Urinary bladder (tissue), 4 donors: ENCODE data around the gene LRRC8C. TPM values are rescaled to one million over a fixed set of nuclear protein-coding genes. Genes with fewer than 3 reads are reported as not detected.

Source experiments
- DNase-seq: peaks from one replicate; pipeline ENCODE4 v3.0.0-alpha.2; 2015; ENCODE audit errors: extremely low spot score
- H3K27ac ChIP-seq: one replicate; pipeline ENCODE4 v1.5.1; 2013; ENCODE audit warnings: low read depth, mild to moderate bottlenecking, moderate library complexity
- H3K36me3 ChIP-seq: one replicate; pipeline ENCODE4 v1.6.1; 2013; ENCODE audit warnings: mild to moderate bottlenecking, moderate library complexity; ENCODE audit not compliant: insufficient read depth
- H3K4me1 ChIP-seq: one replicate; pipeline ENCODE4 v1.6.1; 2013; ENCODE audit warnings: mild to moderate bottlenecking, moderate library complexity; ENCODE audit not compliant: insufficient read depth
- H3K4me3 ChIP-seq: one replicate; pipeline ENCODE4 v1.5.1; 2013; ENCODE audit warnings: low read depth, low read length
- WGBS: extraction: QIAGEN DNeasy Blood & Tissue Kit; methylation state at CpG from one replicate; pipeline ENCODE4 v1.1.7; 2013; 5-methylcytosine and 5-hydroxymethylcytosine counted together
- polyA plus RNA-seq: library from polyadenylated mRNA; stranded (reverse); fragments of 200-250 nt; gene quantifications from one replicate; pipeline ENCODE4 v1.2.3, GENCODE V29; 2013
- total RNA-seq: library from RNA; depleted of rRNA; stranded (reverse); fragments of >200 nt; gene quantifications from one replicate; pipeline ENCODE4 v1.2.3, GENCODE V29; 2014
- donor health status: healthy with polysubstance abuse.
- donor health status: healthy.

Gene LRRC8C
- total and polyA plus RNA-seq, 2 donors, result 4.2 to 12.3 TPM

DNA sequence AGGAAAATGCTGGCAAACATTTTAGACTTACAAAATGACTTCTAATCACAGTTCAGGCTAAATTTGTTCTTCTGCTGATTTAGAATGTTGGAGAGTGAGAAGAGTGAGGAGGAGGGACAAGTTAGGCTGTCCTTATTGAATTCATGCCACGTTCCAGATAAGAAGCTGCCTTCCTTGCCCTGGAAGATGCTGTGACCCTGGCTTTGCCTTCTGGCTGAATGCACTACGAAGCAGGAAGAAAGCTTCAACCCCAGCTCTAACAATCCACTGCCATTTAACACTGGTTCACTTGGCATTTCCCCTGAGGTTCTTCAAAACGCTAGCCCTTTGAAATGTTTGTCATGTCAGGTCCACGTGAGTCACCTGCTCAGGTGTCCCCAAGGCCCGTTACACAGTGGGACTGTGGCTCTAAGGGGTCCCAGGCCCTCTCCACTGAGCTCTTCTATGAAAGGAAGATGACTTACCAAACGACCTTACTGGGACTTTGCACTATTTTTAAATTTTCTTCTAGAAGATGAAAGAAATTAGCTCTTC, 30.0 kb upstream of the LRRC8C start:
- H3K36me3 ChIP-seq, result no peaks in the 10 kb centered on the region
- no peak overlapping the region for H3K27ac ChIP-seq
- no peak for DNase-seq
- no peaks in the 10 kb centered on the region for H3K4me1 ChIP-seq
- WGBS, result 61% methylated on average over 6 of the region's 6 CpGs
- no peak overlapping the region for H3K4me3 ChIP-seq

DNA sequence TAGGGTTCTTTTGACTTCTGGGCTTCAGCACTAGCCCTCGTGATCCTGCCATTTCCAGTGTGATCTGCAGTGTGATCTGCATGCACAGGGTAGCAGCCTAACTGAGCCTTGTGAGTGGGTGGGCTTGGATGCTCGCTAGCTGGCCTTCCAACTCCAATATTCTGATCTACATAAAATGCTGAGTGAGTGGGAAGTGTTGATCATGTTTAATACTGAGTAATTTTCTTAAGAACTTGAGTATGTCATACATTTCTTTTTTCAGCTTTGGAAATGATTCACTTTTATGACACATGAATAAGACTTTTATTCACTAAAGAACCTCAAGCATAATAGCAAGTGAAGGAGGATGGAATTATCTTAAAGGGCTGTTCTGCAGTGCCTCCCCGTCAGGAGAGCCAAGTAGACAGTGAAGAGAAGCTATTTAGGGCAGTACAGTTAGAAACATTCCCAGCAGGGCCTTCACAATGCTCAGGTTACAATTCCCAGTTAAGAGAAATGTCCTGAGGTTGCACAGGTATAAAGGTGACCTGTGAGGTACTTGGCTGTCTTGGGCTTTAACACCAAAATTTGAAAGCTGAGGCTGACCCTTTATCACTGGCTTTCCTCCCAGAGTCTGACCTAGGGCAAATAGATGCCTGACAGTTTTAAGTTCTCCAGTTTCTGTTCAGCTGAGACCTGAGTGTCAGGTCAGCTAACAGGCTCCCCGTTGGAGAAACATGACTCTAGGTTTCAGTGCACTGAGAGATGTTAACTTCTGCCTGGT, 29.1 kb upstream of the LRRC8C start:
- DNase-seq, result no peak
- WGBS, result 63% methylated on average over 4 of the region's 4 CpGs
- Histone ChIP-seq H3K36me3 (no peaks in the 10 kb centered on the region), H3K27ac (no peak overlapping the region), H3K4me1 (no peaks in the 10 kb centered on the region), H3K4me3 (no peak overlapping the region)

DNA sequence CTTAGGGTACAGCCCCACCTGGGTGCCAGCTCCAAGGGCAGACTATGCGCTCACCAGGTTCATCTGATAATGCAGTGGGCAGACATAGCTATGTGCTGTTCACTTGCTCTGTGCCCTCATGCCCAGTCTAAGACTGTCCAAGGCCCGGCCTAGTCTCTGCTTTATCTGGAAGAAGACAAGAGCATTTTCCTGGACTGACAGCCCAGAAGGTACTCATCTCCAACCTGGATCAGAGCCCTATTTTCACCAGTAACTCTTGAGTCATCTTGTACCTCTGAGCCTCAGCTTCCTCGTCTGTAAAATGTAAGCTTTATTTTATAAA, 28.5 kb upstream of the LRRC8C start:
- Histone ChIP-seq H3K4me3 (no peak overlapping the region), H3K36me3 (no peaks in the 10 kb centered on the region), H3K27ac (no peak overlapping the region), H3K4me1 (no peaks in the 10 kb centered on the region)
- DNase-seq, result no peak
- 79% methylated on average over 3 of the region's 3 CpGs for WGBS

- H3K27ac ChIP-seq, result no peak overlapping the region
- DNase-seq, result no peak
- no peaks in the 10 kb centered on the region for H3K36me3 ChIP-seq
- 68% methylated on average over 2 of the region's 2 CpGs for WGBS
- H3K4me3 ChIP-seq, result no peak overlapping the region
- H3K4me1 ChIP-seq, result no peaks in the 10 kb centered on the region
Observed at GRCh38 chr1:89605692-89606091, 27.2 kb upstream of the LRRC8C start.

- DNase-seq, result no peak
- WGBS, result 95% methylated on average over 3 of the region's 3 CpGs
- Histone ChIP-seq H3K4me3 (no peak overlapping the region), H3K4me1 (no peaks in the 10 kb centered on the region), H3K36me3 (no peaks in the 10 kb centered on the region), H3K27ac (no peak overlapping the region)
Observed at GRCh38 chr1:89606227-89606980, 26.5 kb upstream of the LRRC8C start.

DNA sequence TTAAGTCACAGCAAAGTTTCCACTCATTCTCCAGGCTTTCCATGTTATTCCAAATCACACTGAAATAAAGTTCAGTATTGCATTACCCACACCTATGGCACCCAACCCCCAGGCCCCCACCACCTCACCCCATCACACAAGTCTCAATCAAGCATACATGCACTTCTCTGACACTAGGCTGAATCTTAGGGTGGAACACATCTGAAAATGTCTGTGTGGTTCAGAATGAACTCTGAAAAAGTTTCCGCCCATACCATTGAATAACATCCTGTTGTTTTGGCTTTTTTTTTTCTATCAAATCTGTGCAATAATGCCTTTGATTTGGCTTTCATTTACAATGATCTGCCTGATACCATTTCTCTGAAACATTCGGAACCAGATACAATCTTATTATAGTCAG, 25.8 kb upstream of the LRRC8C start:
- Histone ChIP-seq H3K4me3 (no peak overlapping the region), H3K36me3 (no peaks in the 10 kb centered on the region), H3K27ac (no peak overlapping the region), H3K4me1 (no peaks in the 10 kb centered on the region)
- no peak for DNase-seq
- WGBS, result 77% methylated on average over 2 of the region's 2 CpGs

- no peaks in the 10 kb centered on the region for H3K4me1 ChIP-seq
- WGBS, result 71% methylated on average over 5 of the region's 5 CpGs
- H3K27ac ChIP-seq, result no peak overlapping the region
- no peaks in the 10 kb centered on the region for H3K36me3 ChIP-seq
- H3K4me3 ChIP-seq, result no peak overlapping the region
- DNase-seq, result no peak
Observed at GRCh38 chr1:89607586-89608318, 25.2 kb upstream of the LRRC8C start.

GRCh38 chr1:89608319-89608983, 24.5 kb upstream of the LRRC8C start:
- 60% methylated on average over 9 of the region's 9 CpGs for WGBS
- H3K36me3 ChIP-seq, result no peaks in the 10 kb centered on the region
- no peak for DNase-seq
- H3K4me3 ChIP-seq, result no peak overlapping the region
- no peaks in the 10 kb centered on the region for H3K4me1 ChIP-seq
- H3K27ac ChIP-seq, result no peak overlapping the region

DNA sequence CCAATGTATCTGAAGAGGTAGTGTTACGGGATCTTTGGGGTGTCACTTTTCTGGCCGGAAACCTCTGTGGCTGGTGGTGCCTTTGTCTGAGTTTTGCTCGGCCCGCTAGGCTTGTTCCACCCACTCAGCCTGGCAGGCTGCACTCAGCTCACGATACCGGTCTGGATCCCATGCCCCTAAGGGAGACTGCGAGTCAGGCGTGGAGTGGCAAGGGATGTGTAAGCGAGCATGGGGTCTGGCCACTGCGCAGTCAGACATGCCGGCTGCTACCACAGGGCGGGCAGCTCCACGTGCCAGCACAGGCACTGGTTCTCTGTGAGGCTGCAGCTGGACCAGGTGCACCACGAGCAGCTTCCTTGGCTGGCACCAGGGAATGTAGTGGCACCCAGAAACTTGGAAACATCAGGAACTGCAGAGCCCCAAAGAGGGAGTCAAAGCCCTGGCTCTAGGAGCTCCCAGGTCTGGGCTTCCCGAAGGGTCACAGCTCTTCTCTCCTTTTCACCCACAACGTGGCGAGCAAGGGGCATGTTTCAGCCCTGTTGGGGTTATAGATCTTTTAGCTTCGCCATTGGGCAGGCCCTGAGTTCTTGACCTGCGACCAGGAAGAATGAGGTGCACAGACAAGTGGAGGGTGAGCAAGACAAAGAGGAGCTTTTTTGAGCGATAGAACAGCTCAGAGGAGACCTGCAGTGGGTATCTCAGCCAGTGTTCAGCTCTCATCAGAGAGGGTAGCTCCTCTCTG, 23.8 kb upstream of the LRRC8C start:
- H3K4me1 ChIP-seq, result no peaks in the 10 kb centered on the region
- no peaks in the 10 kb centered on the region for H3K36me3 ChIP-seq
- H3K27ac ChIP-seq, result no peak overlapping the region
- DNase-seq, result no peak
- no peak overlapping the region for H3K4me3 ChIP-seq
- WGBS, result 91% methylated on average over 20 of the region's 20 CpGs

DNA sequence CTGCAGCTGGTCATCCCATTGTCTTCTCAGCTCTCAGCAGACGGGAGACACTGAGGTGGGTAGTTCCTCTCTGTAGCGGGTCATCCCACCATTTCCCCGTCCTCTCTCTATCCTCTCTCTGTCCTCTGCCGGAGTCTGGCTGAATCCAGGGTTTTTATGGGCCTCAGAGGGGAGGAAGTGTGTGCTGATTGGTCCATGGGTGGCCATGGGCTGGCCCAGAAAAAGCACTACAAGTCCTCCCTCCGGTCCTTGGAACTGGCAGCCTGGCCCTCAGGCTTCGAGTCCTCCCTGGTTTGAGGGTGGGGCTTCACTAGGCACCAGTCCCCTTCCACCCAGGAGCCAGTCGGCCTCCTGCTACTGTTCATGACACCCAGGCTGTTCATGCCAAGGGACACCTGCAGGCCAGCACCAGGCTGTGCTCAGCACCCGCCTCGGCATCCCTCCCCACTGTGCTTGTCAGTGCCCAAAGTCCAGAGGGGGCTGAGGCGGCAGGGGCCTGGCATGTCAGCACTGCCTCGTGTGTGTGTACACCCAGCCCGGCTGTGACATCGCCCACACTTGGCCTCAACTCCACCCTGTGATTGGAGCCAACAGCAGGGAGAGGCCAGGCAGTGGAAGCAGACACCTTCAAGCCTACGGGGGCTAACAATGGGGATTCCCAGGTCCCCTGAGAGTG, 23.0 kb upstream of the LRRC8C start:
- no peak overlapping the region for H3K27ac ChIP-seq
- no peak for DNase-seq
- no peaks in the 10 kb centered on the region for H3K36me3 ChIP-seq
- no peak overlapping the region for H3K4me3 ChIP-seq
- WGBS, result 82% methylated on average over 14 of the region's 14 CpGs
- H3K4me1 ChIP-seq, result no peaks in the 10 kb centered on the region

- Histone ChIP-seq H3K4me1 (no peaks in the 10 kb centered on the region), H3K36me3 (no peaks in the 10 kb centered on the region), H3K4me3 (no peak overlapping the region), H3K27ac (no peak overlapping the region)
- DNase-seq, result no peak
- 85% methylated on average over 15 of the region's 15 CpGs for WGBS
Observed at GRCh38 chr1:89610457-89611011, 22.4 kb upstream of the LRRC8C start.

GRCh38 chr1:89611721-89612120, 21.2 kb upstream of the LRRC8C start:
- WGBS, result 80% methylated on average over 1 of the region's 1 CpG
- no peak overlapping the region for H3K4me3 ChIP-seq
- no peaks in the 10 kb centered on the region for H3K36me3 ChIP-seq
- no peaks in the 10 kb centered on the region for H3K4me1 ChIP-seq
- DNase-seq, result no peak
- no peak overlapping the region for H3K27ac ChIP-seq
